GM23338 (cell line): ENCODE results near the gene GNAZ. TPM values are rescaled to one million over a fixed set of nuclear protein-coding genes. Genes with fewer than 3 reads are reported as not detected.

Source experiments
- CREB1 ChIP-seq: fragments of 250-450 bp; sonication (Bioruptor Pico); IDR thresholded peaks from 2 replicates; pipeline ENCODE4 v1.5.0; 2020; ENCODE audit warnings: low read depth, mild to moderate bottlenecking, moderate library complexity
- EZH2 ChIP-seq: fragments of 200-600 bp; sonication (generic); IDR thresholded peaks from one replicate; pipeline ENCODE4 v1.8.0; 2017; ENCODE audit warnings: antibody characterized with exemption, mild to moderate bottlenecking, low read depth; ENCODE audit not compliant: unreplicated experiment
- EZH2phosphoT487 ChIP-seq: fragments of 200-600 bp; sonication (generic); IDR thresholded peaks from one replicate; pipeline ENCODE4 v1.8.1; 2018; ENCODE audit warnings: antibody characterized with exemption; ENCODE audit not compliant: unreplicated experiment
- JUNB ChIP-seq: IDR thresholded peaks from one replicate; pipeline ENCODE4 v1.6.1; 2016; ENCODE audit warnings: antibody characterized with exemption; ENCODE audit not compliant: unreplicated experiment
- NANOG ChIP-seq: IDR thresholded peaks from 2 replicates; pipeline ENCODE4 v1.6.1; 2016; ENCODE audit warnings: antibody characterized with exemption, borderline replicate concordance
- POLR2AphosphoS5 ChIP-seq: IDR thresholded peaks from 2 replicates; pipeline ENCODE4 v1.6.1; 2016; ENCODE audit warnings: antibody characterized with exemption, low read depth
- STAT1 ChIP-seq: IDR thresholded peaks from one replicate; pipeline ENCODE4 v1.6.1; 2016; ENCODE audit warnings: antibody characterized with exemption; ENCODE audit not compliant: unreplicated experiment
- ZNF114 ChIP-seq: fragments of 250-450 bp; sonication (Bioruptor Pico); IDR thresholded peaks from 2 replicates; pipeline ENCODE4 v1.5.0; 2020; ENCODE audit warnings: mild to moderate bottlenecking, moderate library complexity
- ZNF331 ChIP-seq: fragments of 250-450 bp; sonication (Bioruptor Pico); IDR thresholded peaks from 2 replicates; pipeline ENCODE4 v1.5.0; 2020; ENCODE audit warnings: low read depth, mild to moderate bottlenecking, moderate library complexity
- polyA plus RNA-seq: library from polyadenylated mRNA; unstranded; fragments of >200 nt; fragmentation: Nextera tagmentation; extraction: Ambion mirVana; gene quantifications from 2 replicates; pipeline ENCODE4 v1.2.1, GENCODE V29; 2016
- total RNA-seq: library from RNA; depleted of rRNA; stranded (reverse); fragments of >200 nt; shearing (Covaris generic); gene quantifications from 2 replicates; pipeline ENCODE4 v1.2.3, GENCODE V29; 2014
- TF ChIP-seq, protein P1 (sequence below): fragments of 250-450 bp; sonication (Bioruptor Pico); IDR thresholded peaks from 2 replicates; pipeline ENCODE4 v1.5.0; 2020; ENCODE audit warnings: mild to moderate bottlenecking, moderate library complexity
- TF ChIP-seq, protein P2 (sequence below): IDR thresholded peaks from 2 replicates; pipeline ENCODE4 v1.6.1; 2016; ENCODE audit warnings: antibody characterized with exemption
- TF ChIP-seq, protein P3 (sequence below), 2 experiments: fragments of 200-600 bp in 1 of 2; sonication (generic) in 1 of 2; conservative IDR thresholded peaks; 2 replicates each; pipeline versions ENCODE4 v1.5.1 to v1.6.1; 2016 to 2017; ENCODE audit warnings: antibody characterized with exemption in 2 of 2, low read depth in 2 of 2, mild to moderate bottlenecking in 2 of 2, moderate library complexity in 1 of 2

The GNAZ gene
- total and polyA plus RNA-seq, 2 experiments from 2014 or later, result 2.9 to 11.1 TPM

DNA sequence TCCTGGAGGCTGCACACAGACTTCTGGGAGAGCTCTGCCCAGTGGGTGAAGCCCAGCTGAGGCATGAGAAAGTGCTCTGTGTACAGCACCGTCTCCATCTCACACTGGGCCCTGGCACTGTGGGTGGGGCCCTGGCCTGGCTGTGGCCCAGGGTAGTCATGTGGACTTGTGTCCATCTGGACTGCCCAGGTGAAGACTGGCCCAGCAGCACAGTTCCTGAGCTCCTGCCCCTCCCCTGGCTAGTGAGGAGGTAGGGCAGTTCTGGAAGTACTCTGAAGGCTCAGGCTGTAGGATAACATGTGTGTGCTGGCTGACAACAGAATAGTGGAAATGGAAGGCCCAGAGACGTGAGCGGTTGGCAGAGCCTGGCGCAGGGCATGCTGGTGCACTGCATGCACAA lies 36.0 kb downstream of the GNAZ start (continued):
- TF ChIP-seq, protein P1, sequence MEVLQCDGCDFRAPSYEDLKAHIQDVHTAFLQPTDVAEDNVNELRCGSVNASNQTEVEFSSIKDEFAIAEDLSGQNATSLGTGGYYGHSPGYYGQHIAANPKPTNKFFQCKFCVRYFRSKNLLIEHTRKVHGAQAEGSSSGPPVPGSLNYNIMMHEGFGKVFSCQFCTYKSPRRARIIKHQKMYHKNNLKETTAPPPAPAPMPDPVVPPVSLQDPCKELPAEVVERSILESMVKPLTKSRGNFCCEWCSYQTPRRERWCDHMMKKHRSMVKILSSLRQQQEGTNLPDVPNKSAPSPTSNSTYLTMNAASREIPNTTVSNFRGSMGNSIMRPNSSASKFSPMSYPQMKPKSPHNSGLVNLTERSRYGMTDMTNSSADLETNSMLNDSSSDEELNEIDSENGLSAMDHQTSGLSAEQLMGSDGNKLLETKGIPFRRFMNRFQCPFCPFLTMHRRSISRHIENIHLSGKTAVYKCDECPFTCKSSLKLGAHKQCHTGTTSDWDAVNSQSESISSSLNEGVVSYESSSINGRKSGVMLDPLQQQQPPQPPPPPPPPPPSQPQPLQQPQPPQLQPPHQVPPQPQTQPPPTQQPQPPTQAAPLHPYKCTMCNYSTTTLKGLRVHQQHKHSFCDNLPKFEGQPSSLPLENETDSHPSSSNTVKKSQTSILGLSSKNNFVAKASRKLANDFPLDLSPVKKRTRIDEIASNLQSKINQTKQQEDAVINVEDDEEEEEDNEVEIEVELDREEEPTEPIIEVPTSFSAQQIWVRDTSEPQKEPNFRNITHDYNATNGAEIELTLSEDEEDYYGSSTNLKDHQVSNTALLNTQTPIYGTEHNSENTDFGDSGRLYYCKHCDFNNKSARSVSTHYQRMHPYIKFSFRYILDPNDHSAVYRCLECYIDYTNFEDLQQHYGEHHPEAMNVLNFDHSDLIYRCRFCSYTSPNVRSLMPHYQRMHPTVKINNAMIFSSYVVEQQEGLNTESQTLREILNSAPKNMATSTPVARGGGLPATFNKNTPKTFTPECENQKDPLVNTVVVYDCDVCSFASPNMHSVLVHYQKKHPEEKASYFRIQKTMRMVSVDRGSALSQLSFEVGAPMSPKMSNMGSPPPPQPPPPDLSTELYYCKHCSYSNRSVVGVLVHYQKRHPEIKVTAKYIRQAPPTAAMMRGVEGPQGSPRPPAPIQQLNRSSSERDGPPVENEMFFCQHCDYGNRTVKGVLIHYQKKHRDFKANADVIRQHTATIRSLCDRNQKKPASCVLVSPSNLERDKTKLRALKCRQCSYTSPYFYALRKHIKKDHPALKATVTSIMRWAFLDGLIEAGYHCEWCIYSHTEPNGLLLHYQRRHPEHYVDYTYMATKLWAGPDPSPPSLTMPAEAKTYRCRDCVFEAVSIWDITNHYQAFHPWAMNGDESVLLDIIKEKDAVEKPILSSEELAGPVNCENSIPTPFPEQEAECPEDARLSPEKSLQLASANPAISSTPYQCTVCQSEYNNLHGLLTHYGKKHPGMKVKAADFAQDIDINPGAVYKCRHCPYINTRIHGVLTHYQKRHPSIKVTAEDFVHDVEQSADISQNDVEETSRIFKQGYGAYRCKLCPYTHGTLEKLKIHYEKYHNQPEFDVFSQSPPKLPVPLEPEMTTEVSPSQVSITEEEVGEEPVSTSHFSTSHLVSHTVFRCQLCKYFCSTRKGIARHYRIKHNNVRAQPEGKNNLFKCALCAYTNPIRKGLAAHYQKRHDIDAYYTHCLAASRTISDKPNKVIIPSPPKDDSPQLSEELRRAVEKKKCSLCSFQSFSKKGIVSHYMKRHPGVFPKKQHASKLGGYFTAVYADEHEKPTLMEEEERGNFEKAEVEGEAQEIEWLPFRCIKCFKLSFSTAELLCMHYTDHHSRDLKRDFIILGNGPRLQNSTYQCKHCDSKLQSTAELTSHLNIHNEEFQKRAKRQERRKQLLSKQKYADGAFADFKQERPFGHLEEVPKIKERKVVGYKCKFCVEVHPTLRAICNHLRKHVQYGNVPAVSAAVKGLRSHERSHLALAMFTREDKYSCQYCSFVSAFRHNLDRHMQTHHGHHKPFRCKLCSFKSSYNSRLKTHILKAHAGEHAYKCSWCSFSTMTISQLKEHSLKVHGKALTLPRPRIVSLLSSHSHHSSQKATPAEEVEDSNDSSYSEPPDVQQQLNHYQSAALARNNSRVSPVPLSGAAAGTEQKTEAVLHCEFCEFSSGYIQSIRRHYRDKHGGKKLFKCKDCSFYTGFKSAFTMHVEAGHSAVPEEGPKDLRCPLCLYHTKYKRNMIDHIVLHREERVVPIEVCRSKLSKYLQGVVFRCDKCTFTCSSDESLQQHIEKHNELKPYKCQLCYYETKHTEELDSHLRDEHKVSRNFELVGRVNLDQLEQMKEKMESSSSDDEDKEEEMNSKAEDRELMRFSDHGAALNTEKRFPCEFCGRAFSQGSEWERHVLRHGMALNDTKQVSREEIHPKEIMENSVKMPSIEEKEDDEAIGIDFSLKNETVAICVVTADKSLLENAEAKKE (CRISPR knock-in tag), result no peak
- no peak for TF ChIP-seq STAT1
- no peak for TF ChIP-seq JUNB
- TF ChIP-seq, protein P2, sequence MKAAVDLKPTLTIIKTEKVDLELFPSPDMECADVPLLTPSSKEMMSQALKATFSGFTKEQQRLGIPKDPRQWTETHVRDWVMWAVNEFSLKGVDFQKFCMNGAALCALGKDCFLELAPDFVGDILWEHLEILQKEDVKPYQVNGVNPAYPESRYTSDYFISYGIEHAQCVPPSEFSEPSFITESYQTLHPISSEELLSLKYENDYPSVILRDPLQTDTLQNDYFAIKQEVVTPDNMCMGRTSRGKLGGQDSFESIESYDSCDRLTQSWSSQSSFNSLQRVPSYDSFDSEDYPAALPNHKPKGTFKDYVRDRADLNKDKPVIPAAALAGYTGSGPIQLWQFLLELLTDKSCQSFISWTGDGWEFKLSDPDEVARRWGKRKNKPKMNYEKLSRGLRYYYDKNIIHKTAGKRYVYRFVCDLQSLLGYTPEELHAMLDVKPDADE, result no peak
- no peak for TF ChIP-seq CREB1 (CRISPR knock-in tag)
- TF ChIP-seq NANOG, result no peak
- no peak for TF ChIP-seq EZH2phosphoT487
- no peak for TF ChIP-seq POLR2AphosphoS5
- TF ChIP-seq ZNF331 (CRISPR knock-in tag), result no peak
- TF ChIP-seq, protein P3, sequence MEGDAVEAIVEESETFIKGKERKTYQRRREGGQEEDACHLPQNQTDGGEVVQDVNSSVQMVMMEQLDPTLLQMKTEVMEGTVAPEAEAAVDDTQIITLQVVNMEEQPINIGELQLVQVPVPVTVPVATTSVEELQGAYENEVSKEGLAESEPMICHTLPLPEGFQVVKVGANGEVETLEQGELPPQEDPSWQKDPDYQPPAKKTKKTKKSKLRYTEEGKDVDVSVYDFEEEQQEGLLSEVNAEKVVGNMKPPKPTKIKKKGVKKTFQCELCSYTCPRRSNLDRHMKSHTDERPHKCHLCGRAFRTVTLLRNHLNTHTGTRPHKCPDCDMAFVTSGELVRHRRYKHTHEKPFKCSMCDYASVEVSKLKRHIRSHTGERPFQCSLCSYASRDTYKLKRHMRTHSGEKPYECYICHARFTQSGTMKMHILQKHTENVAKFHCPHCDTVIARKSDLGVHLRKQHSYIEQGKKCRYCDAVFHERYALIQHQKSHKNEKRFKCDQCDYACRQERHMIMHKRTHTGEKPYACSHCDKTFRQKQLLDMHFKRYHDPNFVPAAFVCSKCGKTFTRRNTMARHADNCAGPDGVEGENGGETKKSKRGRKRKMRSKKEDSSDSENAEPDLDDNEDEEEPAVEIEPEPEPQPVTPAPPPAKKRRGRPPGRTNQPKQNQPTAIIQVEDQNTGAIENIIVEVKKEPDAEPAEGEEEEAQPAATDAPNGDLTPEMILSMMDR (conservative IDR thresholded peaks at IDR 0.05; ENCODE audit: low read depth in 2 of 2), result no peak
- no peak for TF ChIP-seq EZH2
- no peak for TF ChIP-seq ZNF114 (CRISPR knock-in tag)
